ENCODE results near the gene RASGEF1C.

RASGEF1C gene

DNA sequence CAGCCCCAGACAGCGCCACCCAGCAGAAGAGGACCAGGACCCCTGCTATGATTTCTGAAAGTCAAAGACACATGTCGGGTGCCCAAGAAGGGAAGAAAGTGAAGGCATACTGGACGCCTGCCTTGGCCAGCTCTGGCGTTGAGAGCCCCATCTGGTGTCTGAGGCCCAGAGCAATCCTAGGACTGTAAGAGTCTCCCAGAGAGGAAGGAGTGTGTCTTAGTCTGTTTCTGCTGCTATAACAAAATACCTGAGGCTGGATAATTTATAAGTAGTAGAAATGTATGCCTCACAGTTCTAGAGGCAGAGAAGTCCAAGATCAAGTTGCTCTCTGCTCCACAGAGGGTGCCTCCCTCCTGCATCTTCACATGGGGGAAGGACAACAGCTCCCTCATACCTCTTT lies 10.8 kb downstream of the RASGEF1C start:
- Histone ChIP-seq H3K36me3 (no peaks in the 10 kb centered on the region), H3K27me3 (no peaks in the 10 kb centered on the region), H3K4me3 (ENCODE audit: low read depth in 1 of 2, low read length in 1 of 2) (no peak overlapping the region), H3K4me1 (ENCODE audit: control insufficient read depth in 1 of 2, insufficient read depth in 1 of 2, low read depth in 1 of 2, low read length in 1 of 2) (no peaks in the 10 kb centered on the region), H3K9me3 (no peaks in the 10 kb centered on the region), H3K27ac (no peak overlapping the region)
- TF ChIP-seq, protein P1, sequence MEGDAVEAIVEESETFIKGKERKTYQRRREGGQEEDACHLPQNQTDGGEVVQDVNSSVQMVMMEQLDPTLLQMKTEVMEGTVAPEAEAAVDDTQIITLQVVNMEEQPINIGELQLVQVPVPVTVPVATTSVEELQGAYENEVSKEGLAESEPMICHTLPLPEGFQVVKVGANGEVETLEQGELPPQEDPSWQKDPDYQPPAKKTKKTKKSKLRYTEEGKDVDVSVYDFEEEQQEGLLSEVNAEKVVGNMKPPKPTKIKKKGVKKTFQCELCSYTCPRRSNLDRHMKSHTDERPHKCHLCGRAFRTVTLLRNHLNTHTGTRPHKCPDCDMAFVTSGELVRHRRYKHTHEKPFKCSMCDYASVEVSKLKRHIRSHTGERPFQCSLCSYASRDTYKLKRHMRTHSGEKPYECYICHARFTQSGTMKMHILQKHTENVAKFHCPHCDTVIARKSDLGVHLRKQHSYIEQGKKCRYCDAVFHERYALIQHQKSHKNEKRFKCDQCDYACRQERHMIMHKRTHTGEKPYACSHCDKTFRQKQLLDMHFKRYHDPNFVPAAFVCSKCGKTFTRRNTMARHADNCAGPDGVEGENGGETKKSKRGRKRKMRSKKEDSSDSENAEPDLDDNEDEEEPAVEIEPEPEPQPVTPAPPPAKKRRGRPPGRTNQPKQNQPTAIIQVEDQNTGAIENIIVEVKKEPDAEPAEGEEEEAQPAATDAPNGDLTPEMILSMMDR (IDR thresholded peaks at IDR 0.05), result no peak

- TF ChIP-seq, protein P1 (IDR thresholded peaks at IDR 0.05), result no peak
- no peaks in the 10 kb centered on the region for H3K36me3 ChIP-seq
- no peak overlapping the region for H3K4me3 ChIP-seq (ENCODE audit: low read depth in 1 of 2, low read length in 1 of 2)
- no peaks in the 10 kb centered on the region for H3K9me3 ChIP-seq
- H3K27ac ChIP-seq, result no peak overlapping the region
- H3K4me1 ChIP-seq (ENCODE audit: control insufficient read depth in 1 of 2, insufficient read depth in 1 of 2, low read depth in 1 of 2, low read length in 1 of 2), result no peaks in the 10 kb centered on the region
- no peaks in the 10 kb centered on the region for H3K27me3 ChIP-seq
Measured at GRCh38 chr5:180197016-180197702, 11.9 kb downstream of the RASGEF1C start.

DNA sequence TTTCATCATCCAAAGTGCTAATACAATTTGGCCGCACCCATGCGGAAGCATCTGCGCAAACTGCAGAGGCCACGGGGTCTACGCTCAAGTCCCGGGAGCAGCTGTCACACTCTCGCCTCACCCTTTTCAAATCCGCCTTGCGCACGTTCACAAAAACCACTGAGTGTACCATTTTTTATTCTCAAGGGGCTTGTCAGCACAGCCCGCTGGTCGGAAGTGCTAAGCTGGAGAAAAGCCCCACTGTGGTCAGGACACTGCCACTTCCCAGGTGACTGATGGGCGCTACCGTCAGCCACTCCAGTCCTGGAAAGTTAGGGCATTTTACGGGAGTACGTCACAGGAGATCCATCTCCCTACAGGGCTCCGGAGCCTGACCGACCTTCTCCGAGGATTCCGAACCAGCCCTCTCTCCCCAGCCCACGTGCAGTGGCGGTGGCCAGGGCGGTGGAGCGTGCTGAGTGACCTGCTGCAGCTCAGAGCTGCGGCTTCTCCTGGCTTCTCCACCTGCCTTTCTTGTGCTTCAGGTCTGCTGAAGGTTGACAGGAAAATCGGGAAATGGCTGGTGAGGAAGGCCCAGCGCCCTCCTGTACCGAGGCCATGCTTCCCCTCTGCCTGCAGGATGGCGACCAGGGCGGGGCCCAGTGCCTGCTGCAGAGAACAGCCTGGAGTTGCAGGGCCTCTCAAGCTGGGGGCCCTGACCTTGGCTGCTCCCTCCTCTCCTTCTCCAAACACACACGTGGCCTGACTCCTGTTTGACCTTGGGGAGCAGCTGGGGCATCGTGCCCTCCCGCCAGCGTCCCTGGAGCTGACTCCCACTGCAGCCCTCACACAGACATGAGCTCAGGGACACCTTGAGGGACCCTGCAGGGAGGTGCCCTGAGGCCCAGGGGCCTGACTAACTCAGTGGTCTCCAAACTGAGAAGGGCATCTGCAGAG lies 14.3 kb downstream of the RASGEF1C start:
- Histone ChIP-seq H3K4me3 (ENCODE audit: low read depth in 1 of 2, low read length in 1 of 2) (no peak overlapping the region), H3K9me3 (no peaks in the 10 kb centered on the region), H3K27me3 (no peaks in the 10 kb centered on the region), H3K4me1 (ENCODE audit: control insufficient read depth in 1 of 2, insufficient read depth in 1 of 2, low read depth in 1 of 2, low read length in 1 of 2) (no peaks in the 10 kb centered on the region), H3K27ac (no peak overlapping the region), H3K36me3 (no peaks in the 10 kb centered on the region)
- TF ChIP-seq, protein P1 (IDR thresholded peaks at IDR 0.05), result no peak

- TF ChIP-seq, protein P1 (IDR thresholded peaks at IDR 0.05), result no peak
- Histone ChIP-seq H3K27ac (no peak overlapping the region), H3K36me3 (no peaks in the 10 kb centered on the region), H3K4me3 (ENCODE audit: low read depth in 1 of 2, low read length in 1 of 2) (no peak overlapping the region), H3K4me1 (ENCODE audit: control insufficient read depth in 1 of 2, insufficient read depth in 1 of 2, low read depth in 1 of 2, low read length in 1 of 2) (no peaks in the 10 kb centered on the region), H3K9me3 (no peaks in the 10 kb centered on the region), H3K27me3 (no peaks in the 10 kb centered on the region)
Measured at GRCh38 chr5:180193749-180194375, 15.1 kb downstream of the RASGEF1C start.

DNA sequence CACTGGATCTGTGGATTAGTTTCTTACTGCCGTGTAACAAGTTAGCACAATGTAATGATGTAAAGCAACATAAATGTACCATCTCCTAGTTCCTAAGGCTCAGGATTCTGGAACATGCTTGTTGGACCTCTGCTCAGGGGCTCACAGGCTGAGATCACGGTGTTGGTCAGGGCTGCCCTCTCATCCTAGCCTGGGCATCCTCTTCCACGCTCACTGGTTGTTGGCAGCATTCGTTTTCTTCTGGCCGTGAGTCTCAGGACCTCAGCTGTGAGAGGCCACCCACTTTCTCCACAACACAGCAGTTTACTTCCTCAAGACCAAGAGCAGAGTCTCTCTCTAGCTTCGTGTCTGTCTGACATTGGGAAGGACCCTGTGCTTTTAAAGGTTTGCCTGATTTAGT lies 17.3 kb downstream of the RASGEF1C start:
- TF ChIP-seq, protein P1 (IDR thresholded peaks at IDR 0.05), result no peak
- Histone ChIP-seq H3K4me3 (ENCODE audit: low read depth in 1 of 2, low read length in 1 of 2) (no peak overlapping the region), H3K27ac (no peak overlapping the region), H3K9me3 (no peaks in the 10 kb centered on the region), H3K4me1 (ENCODE audit: control insufficient read depth in 1 of 2, insufficient read depth in 1 of 2, low read depth in 1 of 2, low read length in 1 of 2) (no peaks in the 10 kb centered on the region), H3K36me3 (no peaks in the 10 kb centered on the region), H3K27me3 (peaks cover 4% of the 10 kb centered on the region)
